GM18508 (cell line): ENCODE measurements around the gene DLX5.

Source experiments
- ATAC-seq: cut with Tn5 transposase; IDR thresholded peaks from one replicate; pipeline ENCODE4 v1.9.1; 2021; ENCODE audit warnings: moderate number of reproducible peaks; ENCODE audit not compliant: insufficient read depth, unreplicated experiment

DLX5 gene

DNA sequence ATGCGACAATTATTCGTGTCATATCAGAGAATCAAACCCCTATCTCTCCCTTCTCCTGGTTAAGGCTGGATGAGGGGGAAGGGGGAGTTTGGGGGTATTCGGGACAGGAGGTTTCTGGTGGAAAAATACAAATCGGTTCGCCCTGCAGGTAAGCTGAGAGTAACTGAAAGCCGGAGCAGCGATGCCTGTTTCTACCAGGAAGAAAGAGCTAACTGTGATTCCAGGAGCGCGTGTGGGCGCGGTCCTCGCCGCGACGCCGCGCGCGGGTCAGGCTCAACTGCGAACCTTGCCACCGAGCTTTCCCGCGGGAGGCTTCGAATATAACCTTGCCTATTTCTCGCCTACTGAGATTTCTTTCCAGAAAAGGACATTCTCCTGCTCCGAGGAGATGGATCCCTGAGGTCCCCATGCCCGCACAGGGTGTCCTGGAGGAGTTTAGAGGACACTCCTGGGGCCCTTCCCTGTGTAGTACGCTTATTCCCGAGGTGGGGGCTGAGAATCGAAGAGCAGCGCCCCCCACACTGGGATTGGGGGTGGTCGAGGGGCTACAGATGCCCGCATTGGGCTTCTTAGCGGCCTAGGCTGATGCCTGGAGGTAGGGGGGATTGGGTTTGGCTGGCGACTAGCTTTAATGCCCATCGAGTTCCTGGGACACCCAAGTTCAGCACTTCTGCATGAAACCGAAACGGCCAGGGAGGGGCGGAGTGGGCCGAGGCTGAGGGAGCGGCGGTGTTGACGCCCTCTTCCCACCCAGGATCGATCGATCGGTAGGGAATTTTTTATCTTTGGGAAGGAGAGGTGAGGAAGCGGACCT is 32.2 kb downstream of the DLX5 start:
- no peak for ATAC-seq

DNA sequence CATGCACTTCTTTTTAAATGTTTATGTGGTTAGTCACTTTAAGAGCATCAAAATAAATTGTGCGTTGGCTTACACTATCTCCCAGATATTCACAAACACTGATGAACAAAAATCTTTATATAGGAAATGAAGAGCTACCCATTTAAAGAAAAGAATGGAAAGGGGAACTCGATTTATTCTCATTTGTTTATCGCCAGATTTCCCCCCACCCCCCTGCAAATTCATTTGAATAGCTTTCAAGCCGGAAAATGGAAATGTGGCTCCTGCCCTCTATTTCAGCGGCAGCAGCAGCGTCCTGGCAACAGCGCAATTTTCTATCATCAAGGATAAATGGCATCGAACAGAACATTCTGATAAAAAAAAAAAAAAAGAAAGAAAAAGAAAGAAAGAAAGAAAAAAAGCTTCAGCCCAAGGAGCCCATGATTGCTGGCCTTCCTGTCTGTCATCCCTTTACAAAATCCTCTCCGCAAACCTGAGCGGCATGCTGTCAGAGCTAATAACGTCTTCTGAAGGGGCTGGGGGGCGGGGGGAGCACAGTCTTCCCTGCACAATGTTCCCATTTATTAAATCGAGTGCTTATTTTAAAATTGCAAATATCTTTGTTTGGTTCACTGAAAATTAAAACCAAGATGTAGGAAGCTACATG is 33.0 kb downstream of the DLX5 start:
- no peak for ATAC-seq

DNA sequence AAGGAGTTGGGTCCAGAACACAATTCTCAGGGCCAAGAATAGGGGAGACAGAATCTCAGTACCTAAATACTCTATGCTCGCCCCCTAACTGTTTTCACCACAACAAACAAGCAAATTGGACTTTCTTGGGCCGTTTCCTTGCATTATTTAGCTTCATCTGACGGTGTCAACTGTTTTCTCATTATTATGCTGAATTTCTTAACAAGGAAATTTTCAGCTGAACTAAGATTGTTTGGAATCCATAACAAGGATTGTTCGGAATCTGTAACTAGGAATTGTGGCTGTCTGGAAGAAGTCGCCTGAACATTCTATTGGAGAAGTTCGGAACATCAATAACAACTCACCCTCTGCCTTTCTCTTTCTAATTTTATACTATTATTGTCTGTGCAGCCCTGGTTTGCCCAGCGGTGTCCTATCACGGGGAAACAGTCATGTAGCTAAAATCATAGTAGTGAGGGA is 34.7 kb downstream of the DLX5 start:
- ATAC-seq: no peak

DNA sequence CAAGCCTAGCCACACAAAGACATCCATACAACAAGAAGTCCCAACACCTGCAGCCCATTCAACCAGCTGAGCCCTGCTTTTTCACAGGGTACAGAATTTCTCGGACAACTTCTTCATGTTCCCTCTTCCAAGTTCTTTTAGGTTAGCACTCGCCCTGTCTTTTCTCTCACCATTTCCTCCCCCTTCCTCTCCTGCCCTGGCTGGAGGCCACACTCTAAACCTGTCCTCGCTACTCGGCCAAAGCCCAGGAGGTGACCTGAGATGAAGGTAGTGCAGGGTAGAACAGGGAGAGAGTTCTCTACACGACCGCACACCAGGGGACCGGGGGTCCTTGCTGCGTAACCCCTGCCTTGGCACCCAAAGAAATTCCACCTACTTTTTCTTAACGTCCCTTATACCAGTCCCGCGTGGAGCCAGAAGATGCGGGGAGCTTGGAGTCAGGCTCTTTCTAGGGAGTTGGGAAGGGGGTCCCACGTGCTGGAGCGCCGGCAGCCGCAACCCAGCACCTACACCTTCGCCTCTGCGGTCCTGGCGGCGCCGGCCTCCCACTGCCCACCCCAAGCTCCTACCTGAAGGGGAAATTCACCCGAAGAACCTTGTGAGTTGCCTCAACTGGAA is 35.3 kb downstream of the DLX5 start:
- no peak for ATAC-seq

DNA sequence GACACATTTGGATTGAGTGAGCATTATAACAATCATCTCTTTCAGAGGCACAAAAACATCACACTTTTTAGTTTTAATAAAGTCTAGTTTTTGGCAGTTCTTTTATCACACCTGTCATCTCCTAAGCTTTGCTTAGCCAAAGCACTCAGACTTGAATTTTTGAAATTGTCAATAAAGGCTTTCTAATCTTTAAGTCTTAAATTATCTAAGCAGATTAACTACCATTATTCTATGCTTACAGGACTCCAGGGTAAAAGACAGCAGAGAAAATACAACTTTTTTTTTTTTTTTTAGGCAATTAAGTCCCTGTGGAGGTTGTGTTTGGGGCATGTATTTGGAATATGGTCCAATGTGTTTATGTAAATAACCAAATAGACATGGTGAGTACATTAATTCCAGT is 36.9 kb downstream of the DLX5 start:
- no peak for ATAC-seq

DNA sequence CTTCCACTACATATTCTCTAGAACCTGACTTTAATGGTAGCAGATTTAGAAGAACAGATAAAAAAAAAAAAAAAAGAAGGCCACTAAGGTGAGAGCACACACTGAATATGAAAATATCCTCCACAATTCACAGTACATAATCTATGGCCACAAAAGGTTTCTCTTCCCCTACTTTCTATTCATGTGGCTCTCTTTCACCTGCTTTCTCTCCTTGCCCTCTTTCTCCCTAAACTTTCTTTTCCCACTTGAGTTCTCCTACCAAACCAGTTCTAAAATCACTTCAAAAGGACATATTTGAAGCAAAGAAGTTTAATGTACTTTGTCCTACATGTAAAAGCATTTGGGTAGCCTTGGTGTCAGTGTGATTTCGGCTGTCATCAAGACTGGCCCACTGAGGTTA is 37.7 kb downstream of the DLX5 start:
- no peak for ATAC-seq

DNA sequence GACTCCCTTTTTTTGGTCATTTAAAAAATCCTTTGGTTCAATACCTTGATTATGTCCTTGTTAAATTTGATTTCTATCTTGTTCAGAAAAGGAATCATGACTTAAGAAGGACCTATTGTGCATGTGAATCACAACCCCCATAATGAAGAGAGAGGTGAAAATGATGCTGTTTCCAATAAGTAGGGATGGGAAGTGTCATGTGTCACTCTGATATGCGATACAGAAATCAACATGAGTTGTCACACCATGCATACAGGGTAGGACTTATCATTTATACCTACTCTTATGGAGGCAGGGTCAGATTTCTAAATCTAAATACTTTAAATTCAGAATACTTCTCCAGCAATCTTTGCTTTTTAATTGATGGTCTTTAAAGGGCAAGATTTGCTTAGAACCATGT is 38.6 kb downstream of the DLX5 start:
- no peak for ATAC-seq

DNA sequence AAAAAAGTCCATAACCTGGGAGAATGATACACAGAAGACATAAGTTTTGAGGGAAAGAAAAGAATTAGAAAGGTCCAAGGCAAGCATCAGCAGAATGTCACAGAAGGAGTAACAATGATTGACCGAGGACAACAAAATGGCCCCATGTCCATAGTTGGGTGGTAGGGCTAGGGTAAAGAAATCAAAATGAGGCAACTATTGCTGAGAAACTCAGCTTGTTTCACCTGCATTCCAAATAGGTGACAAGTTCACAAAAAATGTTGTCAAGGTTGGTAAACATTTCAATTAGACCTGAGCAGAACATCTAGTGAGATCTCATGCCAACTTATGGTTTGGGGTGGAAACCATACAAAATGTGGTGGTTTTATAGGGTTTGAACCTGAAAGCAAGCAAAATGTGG is 42.0 kb downstream of the DLX5 start:
- no peak for ATAC-seq

DNA sequence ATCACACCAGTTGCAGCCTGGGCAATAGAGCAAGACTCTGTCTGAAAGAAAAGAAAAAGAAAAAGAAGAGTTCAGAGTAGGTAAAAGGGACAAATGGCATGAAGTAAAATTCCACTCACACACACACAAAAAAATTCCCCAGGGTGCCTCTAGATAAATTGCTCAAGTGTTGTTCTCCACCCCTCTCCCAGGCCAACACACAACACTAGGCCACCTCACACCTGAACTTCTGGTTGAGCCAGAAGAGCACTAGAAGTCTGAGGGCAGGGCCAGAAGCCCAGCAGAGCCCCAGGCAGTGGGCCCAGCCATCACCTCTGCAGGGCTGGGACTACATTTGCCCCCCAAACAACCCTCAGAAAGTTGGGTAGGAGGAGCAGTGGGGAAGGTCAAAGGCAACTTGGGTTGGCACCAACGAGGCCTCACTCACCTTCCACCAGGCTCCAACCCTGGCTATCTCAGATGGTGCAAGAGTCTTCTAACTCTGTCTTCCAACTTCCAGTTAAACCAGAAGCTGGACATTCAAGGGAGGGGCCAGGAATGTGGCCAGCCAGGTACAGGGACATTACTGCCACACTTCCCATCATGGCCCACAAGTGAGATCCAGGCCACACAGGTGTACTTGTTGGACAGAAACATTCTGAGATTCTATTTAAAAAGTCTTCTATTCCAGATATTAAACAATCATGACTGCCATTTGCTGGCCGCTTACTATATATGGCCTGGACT is 44.9 kb downstream of the DLX5 start:
- no peak for ATAC-seq

DNA sequence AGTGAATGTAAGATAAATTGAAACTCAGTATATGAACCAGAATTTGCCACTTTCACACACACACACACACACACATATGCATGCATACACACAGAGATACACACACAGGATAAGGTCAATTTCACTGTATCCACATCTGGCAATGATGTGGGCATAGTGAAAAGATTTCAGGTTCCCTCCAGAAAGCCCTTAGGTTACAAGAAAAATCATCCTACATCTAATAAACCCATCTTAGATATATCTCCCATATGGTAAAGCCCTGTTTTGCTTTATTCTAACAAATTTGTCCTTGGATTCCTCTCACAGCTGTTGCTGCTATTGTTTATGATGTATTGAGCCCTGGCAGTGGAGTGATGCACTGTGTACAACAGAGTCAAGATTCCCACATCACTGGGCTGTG is 47.2 kb downstream of the DLX5 start:
- ATAC-seq: no peak

DNA sequence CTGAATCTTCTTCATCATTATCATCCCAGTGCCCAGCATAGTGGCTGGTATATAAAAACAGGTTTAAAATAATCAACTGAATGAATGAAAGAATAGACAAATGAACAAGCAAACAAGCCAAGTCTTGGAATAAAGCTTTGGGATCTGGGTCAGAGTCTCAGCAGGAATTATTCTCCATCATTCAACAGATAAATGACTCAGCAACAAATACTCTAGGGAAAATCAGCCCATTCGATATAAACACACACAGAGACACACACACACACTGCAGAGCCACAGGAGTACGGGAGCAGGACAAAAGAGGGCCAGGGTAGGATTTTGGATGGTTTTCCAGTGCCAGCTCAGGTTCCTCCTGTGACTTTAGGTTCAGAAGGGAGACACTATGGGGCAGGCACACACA is 48.5 kb downstream of the DLX5 start:
- no peak for ATAC-seq

DNA sequence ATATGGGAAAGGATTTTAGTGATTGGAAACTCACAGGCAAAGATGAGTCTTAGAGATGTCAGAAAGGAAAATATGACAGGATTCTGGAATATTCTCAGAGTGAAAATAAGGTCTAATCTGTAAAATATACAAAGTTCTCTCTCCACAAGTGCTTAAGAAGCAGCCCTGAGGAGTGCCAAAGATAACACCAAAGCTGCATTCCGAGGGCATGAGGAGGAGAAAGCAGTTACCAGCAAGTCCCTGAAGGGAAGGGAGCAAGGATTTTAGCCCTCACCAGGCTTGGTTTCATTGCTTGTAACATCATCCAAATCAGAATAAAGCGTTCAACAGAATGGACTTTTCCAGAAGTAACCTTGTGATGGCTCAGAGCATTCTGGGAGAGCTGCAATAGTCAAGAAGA is 50.6 kb downstream of the DLX5 start:
- no peak for ATAC-seq

DNA sequence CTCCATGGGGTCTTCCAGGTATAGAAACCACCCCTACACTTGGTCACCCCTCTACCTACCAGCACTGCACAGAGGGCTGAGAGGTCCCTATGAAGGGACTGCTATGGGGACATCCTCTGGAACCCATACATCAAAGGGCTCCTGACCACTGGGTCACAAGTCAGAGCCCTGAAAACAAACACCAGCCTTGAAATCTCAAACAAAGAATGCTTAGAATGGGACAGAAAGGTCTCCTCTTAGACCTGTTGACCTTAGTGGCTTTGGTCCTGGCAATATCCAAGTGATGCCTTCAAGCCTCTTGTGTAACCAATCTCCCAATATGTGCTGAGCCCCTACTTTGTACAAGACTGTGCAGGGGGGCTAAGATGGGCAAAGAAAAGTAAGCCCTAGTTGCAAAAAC is 53.9 kb downstream of the DLX5 start:
- ATAC-seq: no peak
